Stimulated activated CD4-positive, alpha-beta T cell treated with anti-CD3 and anti-CD28 coated beads, Interleukin-4, amount 100 ng/mL, for 1 hour (primary cell): ENCODE data around the gene UPP1.
"Not testable (repeated sequence)": the region's sequence is repeated elsewhere in the genome, so short reads cannot be mapped to it uniquely, and the experiment has no call there.

Source experiments
- DNase-seq: peaks from one replicate; pipeline ENCODE4 v3.0.0-alpha.2; 2020

UPP1 gene

DNA sequence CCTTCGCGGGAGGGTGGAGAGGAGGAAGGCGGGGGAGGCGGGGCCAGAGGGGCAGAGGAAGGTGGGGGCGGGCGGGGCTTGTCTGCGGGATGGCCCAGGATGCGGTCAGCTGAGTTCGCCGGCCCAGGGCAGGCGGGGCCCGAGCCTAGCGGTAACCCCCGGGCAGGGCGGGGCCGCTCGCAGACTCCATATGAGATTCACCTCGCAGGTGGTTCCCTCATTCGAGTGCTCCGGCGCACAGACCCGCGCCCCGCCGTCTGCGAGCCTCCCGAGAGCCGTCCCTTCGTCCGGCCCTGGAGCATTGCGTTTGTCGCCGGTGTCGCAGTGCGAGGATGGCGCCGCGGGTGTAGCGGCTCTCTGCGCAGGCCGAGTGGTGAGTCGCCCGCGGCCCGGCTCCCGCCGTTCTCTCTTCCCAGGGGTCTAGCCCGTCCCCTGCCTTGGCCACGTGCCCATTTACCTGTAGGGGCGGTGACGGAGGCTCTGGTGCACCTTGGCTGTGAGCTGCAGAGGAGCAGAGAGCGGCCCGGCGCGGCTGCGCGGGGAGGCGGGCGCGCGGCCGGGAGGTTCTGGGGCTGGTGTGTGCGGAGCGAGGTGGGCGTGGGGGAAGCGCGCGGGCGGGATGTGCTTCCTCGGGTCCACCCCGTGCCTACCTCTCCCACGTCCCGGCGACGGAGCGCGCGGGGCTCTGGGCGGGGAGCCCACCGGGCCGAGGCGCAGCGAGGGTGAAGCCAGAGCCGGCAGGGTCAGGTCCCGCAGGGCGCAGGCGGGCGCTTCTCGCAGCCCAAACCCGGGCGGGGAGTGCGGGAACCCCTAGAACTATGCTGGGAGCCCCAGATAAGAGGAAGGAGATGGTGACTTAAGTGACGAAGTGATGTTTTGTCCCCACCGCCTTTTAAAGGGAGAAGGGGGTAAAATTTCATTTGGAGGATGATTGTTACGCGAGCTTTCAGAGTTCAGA is at the start of gene UPP1:
UPP1 (plus strand) TSS at position 220 of the 958 bp plus-strand sequence. CDS start 5,519 bp downstream, outside the sequence.
- peak; percentile 82 for DNase-seq

DNA sequence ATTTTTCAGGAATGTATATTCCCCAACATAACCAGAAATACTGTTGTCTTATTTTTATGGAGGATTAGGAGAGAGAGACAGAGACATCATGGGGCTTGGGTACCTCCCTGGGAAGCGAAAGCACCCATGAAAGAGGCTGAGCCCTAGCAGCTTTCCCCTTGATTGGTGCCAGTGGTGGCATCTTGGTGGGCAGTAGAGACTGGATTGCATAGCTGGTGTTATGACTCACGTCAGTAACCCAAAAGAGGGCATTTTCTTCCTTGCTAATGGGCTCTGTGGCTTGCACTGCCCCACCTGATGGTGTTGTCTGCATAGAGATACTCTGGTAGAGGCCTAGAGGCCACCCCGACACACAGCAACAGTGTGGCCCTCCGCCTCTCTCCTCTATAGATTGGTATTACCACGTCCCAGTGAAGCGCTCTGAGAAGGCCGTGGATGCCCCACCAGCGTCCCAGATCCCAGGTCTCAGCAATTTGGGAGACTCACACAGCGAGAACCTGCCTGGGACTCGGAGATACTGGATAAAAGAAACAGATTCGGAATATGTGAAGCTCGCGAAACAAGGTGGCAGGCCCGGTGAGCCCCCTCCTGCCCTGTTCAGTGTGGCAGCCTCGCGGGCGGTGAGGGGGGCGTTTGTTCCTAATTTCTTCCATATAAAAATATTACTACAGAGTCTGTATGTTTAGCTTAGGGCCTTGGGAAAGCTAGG is 48.0 kb upstream of the UPP1 start:
- DNase-seq: no peak

DNA sequence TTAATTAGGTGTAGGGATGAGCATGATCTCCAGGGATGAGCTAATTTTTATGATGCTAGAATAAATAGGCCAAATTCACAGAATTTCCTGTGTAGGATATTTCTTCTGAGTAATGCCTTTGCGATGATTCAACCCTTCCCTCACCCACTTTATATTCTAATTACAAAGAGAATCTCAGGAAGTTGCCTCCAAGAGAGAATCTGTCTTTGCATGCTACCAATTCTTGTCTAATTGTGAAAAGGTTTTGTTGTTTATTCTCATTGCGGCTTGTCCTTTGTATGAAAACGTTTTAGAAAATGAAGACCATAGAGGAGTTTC is 47.5 kb upstream of the UPP1 start:
- no peak for DNase-seq

DNA sequence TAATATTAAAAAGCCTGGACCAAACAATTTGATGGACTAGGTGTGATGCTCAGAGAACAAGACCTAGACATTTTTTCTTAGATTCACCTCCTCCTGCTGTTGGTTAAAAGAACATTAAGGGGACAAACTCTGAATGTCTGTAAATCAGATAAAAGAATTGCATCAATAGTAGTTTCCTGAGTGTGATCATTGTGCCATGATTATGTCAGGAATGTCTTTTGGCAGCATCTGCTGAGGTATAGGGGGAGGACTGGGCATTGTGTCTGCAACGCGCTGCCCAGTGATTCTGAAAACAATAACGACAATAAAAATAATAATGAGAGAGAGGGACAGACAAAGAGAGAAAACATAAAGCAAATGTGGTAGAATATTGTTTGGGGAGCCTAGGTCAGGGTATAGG is 46.8 kb upstream of the UPP1 start:
- no peak for DNase-seq

DNA sequence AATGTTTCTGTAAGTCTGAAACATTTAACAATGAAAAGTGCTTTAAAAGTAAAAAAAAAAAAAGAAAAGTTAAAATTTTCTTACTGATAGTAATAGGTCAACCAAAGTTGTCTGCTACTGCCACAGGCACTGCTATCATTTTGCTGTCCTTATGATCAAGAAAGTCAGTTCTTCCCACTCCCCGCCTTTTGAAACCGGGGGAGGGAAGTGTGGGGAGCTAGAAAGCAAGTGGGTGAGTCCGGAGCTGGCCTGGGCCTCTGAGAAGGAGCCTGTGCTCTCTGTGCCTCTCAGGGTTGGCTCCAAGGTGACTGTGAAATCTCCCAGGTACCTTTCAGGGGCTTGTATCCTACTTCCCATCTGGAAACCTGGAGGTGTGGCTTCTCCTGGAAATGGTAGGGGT is 46.4 kb upstream of the UPP1 start:
- no peak for DNase-seq

DNA sequence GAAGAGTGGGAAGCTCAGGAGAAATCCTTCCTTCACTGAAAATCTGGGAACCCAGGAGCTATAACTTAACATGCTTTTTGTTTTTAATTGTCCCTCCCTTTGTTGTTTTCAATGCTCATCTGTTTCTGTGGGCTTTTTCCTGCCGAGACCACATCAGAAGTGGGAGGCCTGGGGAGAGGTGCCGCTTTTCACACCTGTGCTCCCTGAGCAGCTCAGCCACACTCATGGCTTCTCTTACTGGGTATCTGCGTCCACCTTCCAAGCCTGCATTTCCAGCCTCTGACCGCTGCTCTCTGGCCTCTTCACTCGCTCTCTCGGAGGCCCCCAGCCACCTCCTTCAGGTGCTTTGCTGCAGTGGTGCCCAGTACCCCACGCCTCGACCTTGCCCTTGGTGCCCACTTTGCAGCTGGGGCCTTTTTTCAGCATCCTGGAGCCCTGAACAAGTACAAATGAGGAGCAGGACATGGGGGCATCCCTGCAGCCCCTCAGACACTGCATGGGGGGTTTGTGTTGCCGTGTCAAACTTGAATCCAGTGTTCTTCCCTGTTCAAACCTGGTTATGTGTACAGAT is 43.8 kb upstream of the UPP1 start:
- DNase-seq: no peak

DNA sequence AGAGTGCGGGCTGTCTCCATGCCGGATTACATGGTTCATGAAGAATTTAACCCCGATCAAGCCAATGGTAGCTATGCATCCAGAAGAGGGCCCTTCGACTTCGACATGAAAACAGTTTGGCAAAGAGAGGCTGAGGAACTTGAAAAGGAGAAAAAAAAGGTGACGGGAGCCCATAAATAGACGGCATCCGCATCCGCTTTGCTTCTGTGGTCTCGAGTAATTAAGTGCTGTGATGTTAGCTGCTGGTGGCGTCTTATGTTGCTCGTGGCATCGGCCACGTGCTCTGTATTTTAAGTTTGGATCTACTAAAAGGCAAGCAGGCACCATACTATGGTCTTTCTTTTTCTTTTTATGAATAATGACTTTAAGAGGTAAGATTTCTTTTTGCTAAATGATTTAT is 42.6 kb upstream of the UPP1 start:
- DNase-seq: no peak

DNA sequence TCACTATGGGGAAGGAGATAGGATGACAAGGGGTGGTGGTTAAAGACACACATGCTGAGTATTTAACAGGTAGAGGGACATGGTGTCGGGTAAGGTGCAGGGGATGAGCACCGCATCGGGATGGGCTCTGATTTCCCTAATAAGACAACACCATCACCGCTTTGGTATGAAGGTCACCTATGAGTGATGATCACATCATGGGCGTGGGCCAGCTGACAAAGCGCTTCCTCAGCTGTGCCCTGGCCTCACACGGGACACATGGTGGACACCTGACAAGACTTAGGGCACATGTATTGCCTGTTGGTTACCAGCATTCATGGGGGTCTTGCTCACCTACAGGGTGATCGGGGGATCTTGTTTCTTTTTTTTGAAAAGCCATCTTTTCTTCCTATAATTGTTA is 41.0 kb upstream of the UPP1 start:
- DNase-seq: no peak

DNA sequence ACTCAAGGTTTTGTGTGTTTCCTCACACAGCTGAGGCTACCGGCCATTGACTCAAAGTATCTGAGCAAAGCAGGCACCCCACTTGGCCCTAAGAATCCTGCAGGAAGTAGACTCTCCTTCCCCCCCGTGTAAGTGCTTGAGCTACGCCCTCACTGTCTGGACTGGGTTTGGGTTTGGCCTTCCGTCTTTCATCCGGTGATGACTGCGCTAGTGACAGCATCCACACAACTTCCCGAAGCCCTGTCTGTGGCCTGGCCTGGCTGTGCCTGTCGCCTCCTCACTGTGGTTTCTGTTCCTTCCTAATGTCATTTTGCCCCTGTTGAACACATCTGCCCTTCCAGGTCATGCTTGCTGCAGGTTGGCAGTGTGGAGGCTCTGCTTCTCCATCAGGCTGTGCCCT is 39.2 kb upstream of the UPP1 start:
- DNase-seq: no peak

DNA sequence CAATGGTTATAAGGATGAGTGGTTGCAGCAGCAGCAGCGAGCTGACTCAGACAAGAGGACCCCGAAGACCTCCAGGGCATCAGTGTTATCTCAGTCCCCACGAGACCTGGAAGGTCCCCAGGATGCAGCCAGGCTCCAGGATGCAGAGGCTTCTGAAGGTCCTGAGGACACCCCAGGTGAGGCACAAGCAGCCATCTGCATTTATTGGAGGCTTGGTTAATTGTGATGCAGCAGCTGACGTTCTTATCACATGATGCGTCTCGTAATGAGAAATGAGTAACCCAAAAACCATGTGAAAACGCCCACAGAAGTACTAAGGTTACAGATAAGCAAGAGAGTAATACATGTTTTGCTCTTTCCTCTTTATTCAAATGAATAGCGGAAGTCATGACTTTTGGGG is 36.3 kb upstream of the UPP1 start:
- DNase-seq: no peak

DNA sequence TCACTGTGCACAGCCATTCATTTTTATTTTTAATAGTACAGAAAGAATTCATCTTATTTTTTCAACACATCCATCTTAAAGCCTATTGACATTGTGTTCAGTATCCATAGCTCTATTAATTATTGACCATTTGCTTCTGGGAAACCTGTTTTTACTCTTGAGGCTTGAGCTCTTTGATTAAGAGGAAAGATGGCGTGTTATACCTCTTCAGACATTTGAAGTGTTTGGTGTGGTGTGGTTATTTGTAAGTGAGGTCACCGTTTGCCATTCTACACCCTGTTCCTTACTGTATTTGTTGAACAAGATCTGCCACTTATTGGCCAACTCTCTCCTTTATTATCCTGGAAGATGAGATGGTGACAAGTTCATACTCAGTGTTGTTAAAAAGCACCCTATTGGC is 35.3 kb upstream of the UPP1 start:
- DNase-seq: no peak

DNA sequence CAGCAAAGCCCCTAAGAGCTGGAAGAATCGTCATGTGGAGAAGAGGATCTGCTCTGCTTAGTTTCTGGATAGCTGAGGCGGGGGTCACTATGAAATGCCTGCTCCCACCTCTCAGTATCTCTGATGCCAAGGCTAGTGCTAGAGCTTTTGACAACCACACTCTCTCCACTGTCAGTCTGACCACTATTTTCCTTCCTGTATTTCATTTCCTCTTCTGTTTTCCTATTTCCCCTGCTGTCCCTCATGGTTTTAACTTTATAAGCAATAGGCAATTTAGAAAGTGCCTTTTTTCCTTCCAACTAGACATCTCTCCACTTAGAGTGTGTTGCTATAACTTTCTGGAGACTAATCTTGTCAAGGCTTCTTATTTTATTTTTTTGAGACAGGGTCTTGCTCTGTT is 30.1 kb upstream of the UPP1 start:
- DNase-seq: no peak

DNA sequence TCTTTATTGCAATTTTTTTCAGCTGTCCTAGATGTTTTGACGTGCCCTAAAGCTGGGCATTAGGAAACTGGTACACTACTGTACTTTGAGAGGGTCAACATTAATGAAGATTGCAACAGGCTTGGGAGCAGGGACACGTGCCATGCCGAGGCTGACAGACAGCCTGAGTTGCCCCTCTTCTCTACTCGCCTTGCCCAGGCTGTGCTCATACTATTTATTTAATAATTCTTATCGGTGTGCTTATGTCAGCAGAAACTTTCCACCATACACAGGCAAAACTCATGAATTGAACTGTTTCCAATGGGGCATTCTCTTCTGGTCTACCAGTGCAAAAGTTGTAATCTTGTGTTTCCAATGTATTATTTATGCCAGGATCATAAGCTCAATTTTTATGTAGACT is 29.4 kb upstream of the UPP1 start:
- no peak for DNase-seq

DNA sequence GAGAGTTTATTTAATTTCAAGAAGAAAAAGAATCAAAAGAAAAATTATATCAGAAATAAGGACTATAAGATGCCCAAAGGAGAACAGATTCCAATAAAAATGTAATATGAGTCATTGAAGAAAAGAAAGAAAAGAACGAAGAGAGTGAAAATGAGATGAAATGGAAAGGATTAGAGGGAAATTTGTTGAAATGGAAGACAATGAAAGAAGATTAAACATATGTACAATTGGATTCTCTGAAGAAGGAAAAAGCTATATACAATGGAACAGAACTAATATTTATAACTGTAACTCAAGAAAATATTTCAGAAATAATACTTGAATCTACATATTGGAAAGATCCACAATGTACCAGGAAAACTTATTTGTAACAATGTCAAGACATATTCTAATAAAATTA is 25.1 kb upstream of the UPP1 start:
- DNase-seq: no peak

DNA sequence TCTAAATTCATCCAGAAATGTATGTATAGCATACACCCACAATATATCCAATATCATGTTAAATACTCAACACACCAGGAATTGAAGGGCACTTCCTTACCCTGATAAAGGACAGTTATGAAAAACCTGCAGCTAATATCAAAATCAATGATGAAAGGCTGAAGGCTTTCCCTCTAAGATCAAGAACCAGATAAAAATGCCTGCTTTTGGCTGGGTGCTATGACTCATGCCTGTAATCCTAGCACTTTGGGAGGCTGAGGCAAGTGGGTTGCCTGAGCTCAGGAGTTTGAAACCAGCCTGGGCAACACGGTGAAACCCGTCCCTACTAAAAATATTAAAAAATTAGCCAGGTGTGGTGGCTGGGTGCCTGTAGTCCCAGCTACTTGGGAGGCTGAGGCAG is 21.6 kb upstream of the UPP1 start:
- DNase-seq: no peak

DNA sequence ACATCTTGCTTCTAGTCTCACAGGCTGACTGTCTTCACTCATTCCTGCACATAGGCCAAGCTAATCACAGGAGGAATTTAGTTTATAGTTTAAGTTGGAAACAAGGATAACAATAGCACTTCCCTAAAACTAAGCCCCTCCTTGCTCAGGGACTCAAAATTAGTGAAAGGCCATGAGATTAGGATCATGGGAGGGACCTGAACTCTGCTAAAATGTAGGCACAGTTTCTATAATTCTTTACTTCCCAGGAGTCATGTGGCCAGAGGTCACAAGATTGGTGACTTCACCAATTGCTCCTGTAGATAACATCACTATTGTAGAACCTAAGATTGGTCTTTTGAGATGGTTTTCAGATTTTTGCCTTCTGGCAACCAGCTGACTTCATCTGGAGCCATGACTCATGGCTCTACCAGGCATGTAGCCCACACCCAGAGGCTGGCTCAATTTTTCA is 14.8 kb upstream of the UPP1 start:
- DNase-seq: no peak

DNA sequence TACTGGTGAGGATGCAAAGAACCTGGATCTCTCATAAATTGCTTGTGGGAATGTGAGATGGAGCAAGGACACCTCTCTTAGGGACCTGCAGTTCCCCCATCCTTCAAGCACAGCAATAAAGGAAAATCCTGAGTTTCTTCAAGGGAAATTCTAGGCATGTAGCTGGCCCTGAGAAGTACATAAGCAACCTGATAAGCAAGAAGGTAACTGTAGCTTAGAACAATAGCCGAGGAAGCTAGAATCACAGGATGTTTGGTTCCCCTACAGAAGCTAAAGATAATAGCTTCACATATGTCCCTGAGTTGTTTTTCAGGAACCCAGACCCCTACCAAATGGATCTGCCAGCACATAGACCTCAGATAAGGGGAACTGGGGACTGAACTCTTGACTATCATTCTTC is 11.6 kb upstream of the UPP1 start:
- DNase-seq: no peak

DNA sequence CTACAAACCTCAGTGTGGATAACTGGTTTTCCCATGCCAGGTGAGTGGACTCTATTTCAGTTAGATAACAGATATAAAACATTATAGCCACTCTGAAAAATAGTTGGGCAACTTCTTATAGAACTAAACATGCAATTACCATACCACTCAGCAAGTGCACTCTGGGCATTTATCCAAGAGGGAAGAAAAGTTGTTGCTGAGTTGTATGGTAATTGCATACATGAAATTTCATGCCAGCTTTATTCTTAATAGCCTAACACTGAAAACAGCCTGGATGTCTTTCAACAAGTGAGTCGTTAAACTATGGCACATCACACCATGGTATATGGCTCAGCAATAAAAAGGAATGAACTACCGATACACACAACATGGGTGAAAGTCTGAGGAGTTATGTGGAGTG is 10.6 kb upstream of the UPP1 start:
- no peak for DNase-seq

DNA sequence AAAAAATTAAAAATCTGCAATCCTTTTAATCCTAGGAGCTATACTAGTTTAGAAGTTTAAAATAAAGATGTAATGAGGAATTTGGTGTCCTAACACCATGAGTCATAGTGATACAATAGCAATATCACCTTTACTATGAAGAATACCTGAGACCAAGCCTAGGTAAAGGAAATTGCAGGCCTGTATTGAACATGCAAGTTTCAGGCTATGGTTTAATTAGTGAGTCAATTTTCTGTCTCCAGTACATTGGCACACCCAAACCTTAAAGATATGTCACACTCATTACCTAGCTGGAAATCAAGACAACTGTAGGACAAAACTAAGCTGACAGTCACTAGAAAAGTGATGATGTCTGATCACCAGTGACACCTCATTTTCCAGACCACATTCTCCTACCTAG is 6.7 kb upstream of the UPP1 start:
- DNase-seq: not testable (repeated sequence)

DNA sequence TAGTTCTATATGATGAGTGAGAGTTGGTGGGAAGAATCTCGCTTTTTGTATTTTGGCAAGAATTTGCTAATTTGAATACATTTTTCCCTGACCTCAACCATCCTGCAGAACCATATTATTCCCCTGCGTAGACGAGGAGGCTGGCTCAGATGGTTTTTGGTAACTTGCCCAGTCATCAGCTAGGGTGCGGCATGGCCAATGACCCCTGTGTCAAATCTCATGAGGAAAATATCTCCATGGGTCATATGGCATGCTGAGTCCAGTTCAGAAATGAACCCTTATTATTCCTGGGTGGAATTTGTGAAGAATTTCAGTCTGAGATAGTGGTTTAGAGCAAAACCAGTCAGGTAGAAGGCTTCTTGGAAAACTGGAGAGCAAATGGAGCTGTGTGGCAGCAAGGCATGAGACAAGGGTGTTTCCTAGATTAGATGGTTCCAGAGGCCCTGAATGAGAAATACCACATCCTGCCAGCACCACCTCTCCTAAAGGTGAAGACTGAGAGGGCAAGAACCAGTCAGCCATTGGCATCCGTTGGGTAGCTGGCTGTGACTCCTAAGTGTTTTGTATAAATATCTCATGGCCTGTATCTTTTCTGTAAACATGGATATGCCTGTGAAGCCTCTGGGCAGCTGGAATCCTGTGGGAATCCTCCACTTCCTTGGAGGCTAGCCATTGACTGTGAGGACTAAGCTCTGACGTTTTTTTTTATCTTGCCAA is 5.8 kb upstream of the UPP1 start:
- DNase-seq: no peak

DNA sequence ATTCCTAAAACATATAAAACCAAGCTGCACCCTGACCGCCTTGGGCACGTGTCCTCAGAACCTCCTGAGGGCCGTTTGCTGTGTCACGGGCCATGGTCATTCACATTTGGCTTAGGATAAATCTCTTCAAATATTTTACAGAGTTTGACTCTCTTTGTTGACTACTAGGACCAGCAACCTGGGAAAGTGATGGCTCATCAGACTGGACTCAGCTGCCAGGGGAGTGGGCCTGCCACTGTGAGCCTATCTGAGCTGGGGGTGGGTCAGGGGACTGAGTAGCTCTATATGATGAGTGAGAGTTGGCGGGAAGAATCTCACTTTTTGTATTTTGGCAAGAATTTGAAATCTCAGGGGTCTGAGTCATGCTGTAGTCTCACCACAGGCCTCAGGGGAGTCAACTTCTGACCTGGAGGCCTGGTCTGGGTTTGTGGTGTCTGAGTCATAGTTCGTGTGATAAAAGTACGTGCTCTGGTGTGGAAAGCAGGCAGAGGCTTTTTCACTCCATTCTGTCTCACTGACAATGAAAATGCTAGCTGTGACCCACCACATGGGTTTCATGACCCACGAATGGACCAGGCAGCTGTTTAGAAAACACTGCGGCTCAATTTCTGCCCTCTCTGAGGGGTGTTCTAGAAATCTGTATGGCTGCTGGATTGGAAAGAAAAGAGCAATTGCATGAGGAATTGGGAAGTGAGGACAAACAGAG is 4.2 kb upstream of the UPP1 start:
- DNase-seq: peak; percentile 56

DNA sequence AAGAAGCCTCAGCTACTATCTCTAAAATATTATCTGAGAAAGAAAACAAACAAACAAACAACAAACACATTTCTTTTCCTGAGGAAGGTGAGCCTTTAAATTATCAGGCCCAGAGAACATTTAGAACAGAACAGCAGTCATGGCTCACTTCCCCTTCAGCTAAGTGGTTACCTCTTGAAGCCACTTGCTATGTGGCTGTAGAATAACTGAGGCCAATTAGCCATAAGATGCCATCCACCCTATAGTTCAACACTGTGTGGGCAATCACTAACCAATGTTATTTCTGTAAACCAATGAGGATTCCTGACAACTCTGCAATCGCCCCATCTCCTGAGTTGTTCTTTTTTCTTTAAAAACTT is 3.7 kb upstream of the UPP1 start:
- DNase-seq: no peak

DNA sequence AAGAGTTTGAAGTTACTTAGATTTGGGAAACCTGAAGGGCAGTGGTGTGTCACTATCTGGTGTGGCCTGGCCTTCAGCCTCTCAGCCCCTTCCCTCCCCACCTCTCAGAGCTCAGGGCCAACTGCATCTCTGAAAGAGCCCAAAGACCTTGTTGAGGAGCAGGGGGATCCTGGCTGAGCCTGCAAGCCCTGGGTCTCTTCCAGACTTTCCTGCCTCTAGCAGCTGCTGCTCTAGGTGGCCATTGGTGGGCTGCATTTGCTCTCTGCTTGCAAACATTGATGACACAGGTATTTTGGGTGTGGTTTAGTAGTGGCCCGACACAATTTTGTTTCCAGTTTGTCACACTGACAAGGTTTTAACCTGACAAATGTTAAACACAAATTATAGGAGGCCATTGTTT is 3.1 kb upstream of the UPP1 start:
- no peak for DNase-seq
